Neuronal stem cell (in vitro differentiated cells): ENCODE measurements around the gene CHN2.

ENCODE experiments used
- DNase-seq: peaks from one replicate; pipeline ENCODE4 v3.0.0-alpha.2; 2013; ENCODE audit warnings: low spot score
- H2AFZ ChIP-seq: one replicate; pipeline ENCODE4 v1.6.1; 2013; ENCODE audit warnings: mild to moderate bottlenecking, low read length, inconsistent platforms
- H2AK5ac ChIP-seq: 2 replicates; pipeline ENCODE4 v1.6.1; 2013; ENCODE audit warnings: low read depth, mild to moderate bottlenecking, inconsistent platforms, low read length, moderate library complexity, mixed read lengths
- H2BK120ac ChIP-seq: 2 replicates; pipeline ENCODE4 v1.6.1; 2013; ENCODE audit warnings: low read depth, mild to moderate bottlenecking, inconsistent platforms, low read length, moderate library complexity, mixed read lengths
- H2BK12ac ChIP-seq: one replicate; pipeline ENCODE4 v1.6.1; 2013; ENCODE audit warnings: low read length, inconsistent platforms
- H2BK15ac ChIP-seq: 2 replicates; pipeline ENCODE4 v1.6.1; 2013; ENCODE audit warnings: mild to moderate bottlenecking, low read length, inconsistent platforms, mixed read lengths
- H2BK5ac ChIP-seq: one replicate; pipeline ENCODE4 v1.6.1; 2013; ENCODE audit warnings: inconsistent platforms, mild to moderate bottlenecking, low read length, moderate library complexity
- H3K14ac ChIP-seq: one replicate; pipeline ENCODE4 v1.6.1; 2013; ENCODE audit warnings: low read length, inconsistent platforms
- H3K18ac ChIP-seq: 2 replicates; pipeline ENCODE4 v1.6.1; 2013; ENCODE audit warnings: low read length, inconsistent platforms
- H3K23ac ChIP-seq: 2 replicates; pipeline ENCODE4 v1.6.1; 2013; ENCODE audit warnings: low read depth, mild to moderate bottlenecking, mixed read lengths, low read length, inconsistent platforms; ENCODE audit not compliant: poor library complexity
- H3K27ac ChIP-seq: replicated peaks from 3 replicates; pipeline ENCODE4 v1.5.1; 2013; ENCODE audit warnings: low read length, inconsistent platforms
- H3K27me3 ChIP-seq, 3 experiments: 2 replicates each; pipeline ENCODE4 v1.6.1; 2013; ENCODE audit warnings: low read length in 3 of 3, mild to moderate bottlenecking in 2 of 3, inconsistent platforms in 1 of 3, low read depth in 1 of 3, mixed read lengths in 1 of 3, moderate library complexity in 1 of 3; ENCODE audit not compliant: control insufficient read depth in 3 of 3, insufficient read depth in 3 of 3
- H3K36me3 ChIP-seq, 2 donors: replicated peaks in 1 of 2; 2 replicates each; pipeline ENCODE4 v1.6.1; 2013; ENCODE audit warnings: low read length in 2 of 2; ENCODE audit not compliant: control insufficient read depth in 2 of 2, insufficient read depth in 2 of 2
- H3K4ac ChIP-seq: 2 replicates; pipeline ENCODE4 v1.6.1; 2013; ENCODE audit warnings: inconsistent platforms, mild to moderate bottlenecking, low read length, moderate library complexity
- H3K4me1 ChIP-seq, 2 donors: 1 replicate in 1 of 2; 2 replicates in 1 of 2; pipeline ENCODE4 v1.6.1; 2013; ENCODE audit warnings: low read length in 2 of 2, low read depth in 1 of 2; ENCODE audit not compliant: control insufficient read depth in 2 of 2, insufficient read depth in 1 of 2
- H3K4me2 ChIP-seq: one replicate; pipeline ENCODE4 v1.6.1; 2013; ENCODE audit warnings: mild to moderate bottlenecking, low read length, inconsistent platforms; ENCODE audit not compliant: insufficient read depth, poor library complexity, severe bottlenecking
- H3K4me3 ChIP-seq, 2 donors: 2 replicates each; pipeline ENCODE4 v1.5.1; 2013; ENCODE audit warnings: low read length in 2 of 2, mild to moderate bottlenecking in 2 of 2, inconsistent platforms in 1 of 2, moderate library complexity in 1 of 2
- H3K79me1 ChIP-seq: one replicate; pipeline ENCODE4 v1.6.1; 2013; ENCODE audit warnings: low read depth, mild to moderate bottlenecking, inconsistent platforms, low read length, moderate library complexity
- H3K9ac ChIP-seq: one replicate; pipeline ENCODE4 v1.6.1; 2013; ENCODE audit warnings: mild to moderate bottlenecking, low read depth, low read length, inconsistent platforms; ENCODE audit not compliant: poor library complexity
- H3K9me3 ChIP-seq, 2 donors: replicated peaks in 1 of 2; 2 replicates each; pipeline versions ENCODE3 to v1.6.1; 2013; ENCODE audit warnings: low read length in 2 of 2, mild to moderate bottlenecking in 2 of 2, inconsistent platforms in 1 of 2, low read depth in 1 of 2, mixed read lengths in 1 of 2, moderate library complexity in 1 of 2; ENCODE audit not compliant: control insufficient read depth in 2 of 2, insufficient read depth in 1 of 2
- H4K8ac ChIP-seq: one replicate; pipeline ENCODE4 v1.6.1; 2013; ENCODE audit warnings: low read depth, mild to moderate bottlenecking, inconsistent platforms, low read length, moderate library complexity
- H4K91ac ChIP-seq: one replicate; pipeline ENCODE4 v1.6.1; 2013; ENCODE audit warnings: low read length, low read depth, mild to moderate bottlenecking, inconsistent platforms; ENCODE audit not compliant: poor library complexity
- WGBS, 2 donors: extraction: QIAGEN DNeasy Blood & Tissue Kit; methylation state at CpG; one replicate each; pipeline ENCODE4 v1.1.7; 2013; ENCODE audit warnings: missing lambda C conversion rate in 2 of 2, mixed read lengths in 1 of 2; ENCODE audit not compliant: insufficient read length in 2 of 2, insufficient replicate concordance in 1 of 2; ENCODE audit errors: extremely low coverage in 2 of 2; 5-methylcytosine and 5-hydroxymethylcytosine counted together

The CHN2 gene

DNA sequence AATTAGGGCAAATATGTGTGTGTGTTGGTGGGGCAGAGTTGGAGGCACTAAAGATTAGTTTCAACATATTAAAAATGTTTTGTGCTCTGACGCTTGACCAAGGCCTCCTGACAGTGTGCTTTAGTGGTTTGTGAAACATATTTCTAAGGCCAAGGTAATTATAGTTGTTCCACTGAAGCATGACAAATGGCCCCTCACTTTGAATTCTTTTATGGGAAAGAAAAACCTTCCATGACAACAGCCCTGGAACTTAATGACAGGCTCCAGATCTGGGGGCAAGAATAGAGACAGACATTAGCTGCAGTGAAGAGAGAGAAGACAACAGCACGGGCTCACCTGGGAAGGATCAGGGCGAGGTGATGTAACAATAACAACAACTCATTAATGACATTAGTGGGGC is 155.8 kb downstream of the CHN2 start:
- no peak for DNase-seq
- H3K14ac ChIP-seq: no peak overlapping the region
- no CpG with 5 or more reads among the region's 3 CpGs for WGBS, 2 donors

DNA sequence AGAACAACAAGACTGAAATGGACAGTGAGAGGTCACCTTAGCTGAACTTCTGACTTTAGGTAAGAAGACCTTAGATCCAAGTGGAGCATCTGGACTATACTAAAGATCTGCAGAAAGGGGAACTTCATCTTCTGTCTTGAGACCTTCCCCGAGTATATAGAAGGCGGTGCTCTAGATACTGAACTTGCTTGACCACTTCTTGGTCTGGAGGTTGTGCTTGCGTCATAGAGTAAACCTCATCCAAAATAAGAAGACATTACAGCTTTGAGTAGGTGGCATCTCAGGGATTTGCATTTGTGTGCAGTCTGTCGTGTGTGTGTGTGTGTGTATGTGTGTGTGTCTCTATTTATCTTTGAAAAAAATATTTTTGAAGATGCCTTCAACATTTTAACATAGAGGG is 157.5 kb downstream of the CHN2 start:
- Histone ChIP-seq H3K4me3 (no peak overlapping the region), H2BK5ac (no peak overlapping the region), H3K14ac (no peak overlapping the region), H3K18ac (no peak overlapping the region), H2AFZ (no peak overlapping the region), H2BK15ac (no peak overlapping the region), H3K27me3 (no peaks in the 10 kb centered on the region), H2AK5ac (no peak overlapping the region), H3K4ac (no peak overlapping the region), H3K23ac (no peak overlapping the region), H3K9ac (no peak overlapping the region), H4K8ac (no peak overlapping the region), H3K27ac (no peak overlapping the region), H3K4me2 (no peak overlapping the region), H3K4me1 (peaks cover 2 to 6% of the 10 kb centered on the region in 2 donors), H2BK12ac (no peak overlapping the region), H3K9me3 (no peaks in the 10 kb centered on the region), H3K36me3 (no peaks in the 10 kb centered on the region), H2BK120ac (no peak overlapping the region), H3K79me1 (no peaks in the 10 kb centered on the region), H4K91ac (no peak overlapping the region)
- no CpG with 5 or more reads among the region's 4 CpGs for WGBS, 2 donors
- no peak for DNase-seq

More for the DNA sequence above, 155.8 kb downstream of the CHN2 start:
- Histone ChIP-seq H3K4me2 (no peak overlapping the region), H4K8ac (no peak overlapping the region), H3K79me1 (peaks cover 2% of the 10 kb centered on the region), H3K27ac (no peak overlapping the region), H3K36me3 (no peaks in the 10 kb centered on the region), H3K4me3 (no peak overlapping the region), H3K4ac (no peak overlapping the region), H3K9me3 (no peaks in the 10 kb centered on the region), H3K27me3 (no peaks in the 10 kb centered on the region), H2AFZ (no peak overlapping the region), H3K4me1 (peaks cover 2 to 6% of the 10 kb centered on the region in 2 donors), H3K9ac (no peak overlapping the region), H3K18ac (no peak overlapping the region), H2BK120ac (no peak overlapping the region), H2BK15ac (no peak overlapping the region), H2BK12ac (no peak overlapping the region), H2AK5ac (no peak overlapping the region), H2BK5ac (no peak overlapping the region), H4K91ac (no peak overlapping the region), H3K23ac (no peak overlapping the region)

DNA sequence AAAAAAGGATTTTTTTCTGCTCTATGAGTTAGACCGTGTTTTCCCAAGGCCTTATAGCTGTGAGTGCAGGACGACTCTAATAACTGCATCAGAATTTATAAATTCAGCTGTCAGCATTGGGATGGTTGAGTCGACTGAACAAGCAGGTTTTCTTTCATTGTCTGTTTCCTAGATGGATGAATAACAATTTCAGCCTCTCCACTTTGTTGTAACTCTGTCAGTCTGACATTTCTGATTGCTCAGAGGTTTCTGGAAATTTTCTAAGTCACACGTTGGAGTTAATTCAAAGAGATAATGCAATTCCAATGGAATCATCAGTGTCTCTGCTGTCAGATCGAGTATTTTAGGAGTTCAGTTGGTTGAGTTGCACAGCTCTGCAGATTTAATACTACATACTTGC is 159.2 kb downstream of the CHN2 start:
- Histone ChIP-seq H3K79me1 (no peaks in the 10 kb centered on the region), H3K9me3 (no peaks in the 10 kb centered on the region), H3K4me3 (no peak overlapping the region), H4K91ac (no peak overlapping the region), H3K27ac (no peak overlapping the region), H2AK5ac (no peak overlapping the region), H2BK15ac (no peak overlapping the region), H2BK12ac (no peak overlapping the region), H3K14ac (no peak overlapping the region), H3K27me3 (no peaks in the 10 kb centered on the region), H4K8ac (no peak overlapping the region), H3K23ac (no peak overlapping the region), H3K9ac (no peak overlapping the region), H3K4me2 (no peak overlapping the region), H3K36me3 (no peaks in the 10 kb centered on the region), H3K4me1 (peaks cover 2 to 6% of the 10 kb centered on the region in 2 donors), H2BK120ac (no peak overlapping the region), H2BK5ac (no peak overlapping the region), H2AFZ (no peak overlapping the region), H3K18ac (no peak overlapping the region), H3K4ac (no peak overlapping the region)
- whole genome bisulfite sequencing, 2 donors: no CpG with 5 or more reads among the region's 5 CpGs
- no peak for DNase-seq

DNA sequence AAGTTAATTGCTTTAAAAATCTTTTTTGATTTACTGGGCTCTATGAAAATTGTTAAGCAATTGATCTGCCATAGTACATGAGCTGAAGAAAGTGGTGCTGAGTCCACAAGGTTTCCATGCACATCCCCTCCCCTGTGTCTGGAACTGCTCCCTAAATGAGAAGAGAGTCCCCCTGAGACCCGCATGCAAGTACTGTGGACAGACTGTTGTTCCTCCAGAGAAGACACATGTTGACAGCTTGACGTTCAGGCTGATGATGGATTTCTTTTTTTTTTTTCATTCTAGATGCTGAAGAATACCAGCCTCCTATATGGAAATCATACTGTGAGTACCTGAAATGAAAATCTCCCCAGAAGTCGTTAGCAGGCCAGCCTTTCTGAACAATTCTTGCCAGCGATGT is 159.8 kb downstream of the CHN2 start:
- no peak overlapping the region for H2BK12ac ChIP-seq
- H3K23ac ChIP-seq: no peak overlapping the region
- H3K14ac ChIP-seq: no peak overlapping the region
- no peak overlapping the region for H2AK5ac ChIP-seq
- no peak overlapping the region for H3K27ac ChIP-seq
- no peak overlapping the region for H2BK5ac ChIP-seq
- no peaks in the 10 kb centered on the region for H3K79me1 ChIP-seq
- H3K18ac ChIP-seq: no peak overlapping the region
- H3K9ac ChIP-seq: no peak overlapping the region
- no peaks in the 10 kb centered on the region for H3K27me3 ChIP-seq
- H3K4ac ChIP-seq: no peak overlapping the region
- no CpG with 5 or more reads among the region's 4 CpGs for whole genome bisulfite sequencing, 2 donors
- no peak overlapping the region for H2AFZ ChIP-seq
- DNase-seq: no peak
- no peak overlapping the region for H2BK120ac ChIP-seq
- peaks cover 2 to 6% of the 10 kb centered on the region in 2 donors for H3K4me1 ChIP-seq
- no peak overlapping the region for H4K91ac ChIP-seq
- no peak overlapping the region for H3K4me2 ChIP-seq
- no peak overlapping the region for H3K4me3 ChIP-seq
- no peak overlapping the region for H4K8ac ChIP-seq
- no peaks in the 10 kb centered on the region for H3K36me3 ChIP-seq
- H2BK15ac ChIP-seq: no peak overlapping the region
- no peaks in the 10 kb centered on the region for H3K9me3 ChIP-seq
